Hair follicle dermal papilla cell (primary cell): Measurements from ENCODE around the gene TANC1. TPM values are rescaled to one million over a fixed set of nuclear protein-coding genes. Genes with fewer than 3 reads are reported as not detected.

Source experiments
- small RNA-seq: library from RNA; depleted of rRNA; stranded (forward); fragments of <200 nt; gene quantifications from one replicate; pipeline ENCODE3, GENCODE V24; 2012
- total RNA-seq: library from RNA; depleted of rRNA; stranded (reverse); fragments of >200 nt; gene quantifications from 2 replicates; pipeline ENCODE4 v1.2.3, GENCODE V29; 2012

Gene TANC1
- 34.7 and 40.4 TPM in 2 replicates for total RNA-seq

GRCh38 chr2:158968396-158969161 is at the start of gene TANC1:
TANC1 (plus strand) TSS chr2:158968640; CDS start chr2:159065911, 97,271 bp downstream.

Small RNAs within 50 kb of the gene (small RNA-seq; reads per million reads assigned to genes)
- not detected for gene MIR6888
- not detected for gene RNU2-21P
- gene RNU6-580P: not detected

Other genes starting within 250 kb of the TANC1 start
- 0.61 TPM in 1 of 2 replicates, not detected in the other for gene DAPL1, start 173.3 kb upstream of the TANC1 start, total RNA-seq